Measurements from ENCODE around the gene DGKQ. TPM values are rescaled to one million over a fixed set of nuclear protein-coding genes. Genes with fewer than 3 reads are reported as not detected.
"Not testable (repeated sequence)": the region's sequence is repeated elsewhere in the genome, so short reads cannot be mapped to it uniquely, and the experiment has no call there.

Gene DGKQ
- total and polyA plus RNA-seq, 3 experiments from 2014 or later: 17.2 to 26.2 (median 19.6) TPM

DNA sequence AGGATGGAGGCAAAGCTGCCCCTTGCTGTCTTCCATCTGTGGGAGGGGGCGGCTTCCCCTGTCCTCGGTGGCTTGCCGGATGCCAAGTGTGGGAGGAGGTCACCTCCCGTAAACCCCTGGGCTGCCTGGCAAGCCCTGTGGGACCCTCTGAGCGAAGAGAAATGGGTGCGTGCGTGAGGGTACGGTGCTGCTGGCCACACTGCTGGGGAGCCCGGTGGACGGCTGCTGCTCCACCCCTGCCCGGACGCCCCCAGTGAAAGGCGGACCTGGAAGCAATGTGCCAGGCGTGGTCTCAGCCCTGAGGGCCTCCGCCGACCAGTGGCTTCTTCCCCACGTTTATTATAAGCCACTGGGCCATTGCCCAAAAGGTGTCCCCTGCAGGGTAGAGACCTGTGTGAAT is 8.9 kb upstream of the DGKQ start:
- no peak for DNase-seq
- H3K27ac Mint-ChIP-seq: no peak overlapping the region
- POLR2A ChIA-PET: no interaction called here

DNA sequence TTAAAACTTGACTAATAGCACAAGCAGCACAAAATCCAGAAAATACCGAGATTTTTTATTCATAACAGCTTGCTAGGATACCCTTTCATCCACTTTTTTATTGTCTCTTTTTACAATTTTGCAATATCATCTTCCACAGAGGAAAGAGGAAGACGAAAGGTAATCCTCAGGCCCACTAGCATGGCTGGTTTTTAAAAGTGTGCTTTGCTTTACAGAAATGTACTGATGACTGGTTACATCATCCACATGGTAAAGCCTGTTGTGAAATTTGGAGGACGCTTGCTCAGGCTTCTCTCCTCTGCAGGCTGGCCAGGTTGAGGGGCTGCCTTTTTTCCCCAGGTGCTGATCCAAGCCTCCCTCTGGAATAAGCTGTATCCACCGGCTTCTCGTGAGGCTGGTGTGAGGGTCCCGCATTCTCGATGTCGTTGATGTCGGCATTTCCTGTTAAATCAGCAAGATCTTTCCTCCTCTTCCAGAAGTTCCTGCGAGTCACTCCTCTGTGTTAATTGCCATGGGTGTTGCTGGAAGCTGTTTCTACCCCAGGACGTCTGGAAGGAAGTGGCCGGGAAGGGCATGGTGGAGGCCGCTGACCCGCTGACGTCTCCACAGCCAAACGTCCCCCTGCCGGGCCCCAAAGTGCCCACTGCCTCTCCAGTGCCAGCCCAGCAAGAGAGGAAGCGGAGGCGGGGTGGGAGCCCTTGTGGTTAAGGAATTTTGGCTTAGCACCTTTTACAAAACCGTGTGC is 5.8 kb upstream of the DGKQ start:
- ChIA-PET POLR2A (no interaction called here), CTCF (interaction anchor here (1.0 kb wide), 1 partner anchor 8 kb away, joined by 3 read pairs; no protein-coding TSS in a partner anchor)
- DNase-seq: no peak
- Histone ChIP-seq H3K36me3 (ENCODE audit: insufficient read depth, low read length) (no peaks in the 10 kb centered on the region), H3K9me3 (ENCODE audit: low read length) (no peaks in the 10 kb centered on the region), H3K27ac (ENCODE audit: low read depth, low read length) (no peak overlapping the region), H3K4me1 (ENCODE audit: insufficient read depth, low read length) (no peaks in the 10 kb centered on the region), H3K4me3 (ENCODE audit: low read length) (no peak overlapping the region), H3K27me3 (ENCODE audit: insufficient read depth, low read length, poor library complexity, severe bottlenecking) (no peaks in the 10 kb centered on the region)
- no peak overlapping the region for H3K27ac Mint-ChIP-seq
- H3K27me3 Mint-ChIP-seq: peaks cover 0 to 1% of the 10 kb centered on the region in 2 donors
- H3K4me1 Mint-ChIP-seq: peaks cover 0 to 4% (median 0%) of the 10 kb centered on the region in 3 donors
- no peaks in the 10 kb centered on the region for H3K9me3 Mint-ChIP-seq
- H3K36me3 Mint-ChIP-seq: no peaks in the 10 kb centered on the region
- H3K4me3 Mint-ChIP-seq: no peak overlapping the region

More for the DNA sequence above, 8.9 kb upstream of the DGKQ start:
- CTCF ChIA-PET: no interaction called here
- no peaks in the 10 kb centered on the region for H3K9me3 ChIP-seq (ENCODE audit: low read length)
- no peaks in the 10 kb centered on the region for H3K36me3 ChIP-seq (ENCODE audit: insufficient read depth, low read length)
- no peaks in the 10 kb centered on the region for H3K36me3 Mint-ChIP-seq
- no peak overlapping the region for H3K4me3 ChIP-seq (ENCODE audit: low read length)
- peaks cover 23% of the 10 kb centered on the region for H3K4me1 ChIP-seq (ENCODE audit: insufficient read depth, low read length)
- H3K27ac ChIP-seq (ENCODE audit: low read depth, low read length): no peak overlapping the region
- H3K4me3 Mint-ChIP-seq: no peak overlapping the region
- H3K4me1 Mint-ChIP-seq: peaks cover 14 to 25% (median 15%) of the 10 kb centered on the region in 3 donors
- no peaks in the 10 kb centered on the region for H3K9me3 Mint-ChIP-seq
- H3K27me3 ChIP-seq (ENCODE audit: insufficient read depth, low read length, poor library complexity, severe bottlenecking): no peaks in the 10 kb centered on the region
- H3K27me3 Mint-ChIP-seq: peaks cover 0 to 1% of the 10 kb centered on the region in 2 donors

DNA sequence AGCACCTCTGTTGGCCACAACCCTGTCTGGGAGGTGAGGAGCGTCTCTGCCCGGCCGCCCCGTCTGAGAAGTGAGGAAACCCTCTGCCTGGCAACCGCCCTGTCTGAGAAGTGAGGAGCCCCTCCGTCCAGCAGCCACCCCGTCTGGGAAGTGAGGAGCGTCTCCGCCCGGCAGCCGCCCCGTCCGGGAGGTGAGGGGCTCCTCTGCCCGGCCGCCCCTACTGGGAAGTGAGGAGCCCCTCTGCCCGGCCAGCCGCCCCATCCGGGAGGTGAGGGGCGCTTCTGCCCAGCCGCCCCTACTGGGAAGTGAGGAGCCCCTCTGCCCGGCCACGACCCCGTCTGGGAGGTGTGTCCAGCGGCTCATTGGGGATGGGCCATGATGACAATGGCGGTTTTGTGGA is 2.6 kb upstream of the DGKQ start:
- H3K4me1 ChIP-seq (ENCODE audit: insufficient read depth, low read length): peaks cover 16% of the 10 kb centered on the region
- H3K27ac Mint-ChIP-seq; H3K27me3 Mint-ChIP-seq; DNase-seq; CTCF ChIA-PET; H3K4me3 Mint-ChIP-seq; H3K36me3 Mint-ChIP-seq; H3K36me3 ChIP-seq (ENCODE audit: insufficient read depth, low read length); H3K4me3 ChIP-seq (ENCODE audit: low read length); H3K9me3 ChIP-seq (ENCODE audit: low read length); H3K27ac ChIP-seq (ENCODE audit: low read depth, low read length); H3K9me3 Mint-ChIP-seq; POLR2A ChIA-PET; H3K27me3 ChIP-seq (ENCODE audit: insufficient read depth, low read length, poor library complexity, severe bottlenecking): not testable (repeated sequence)
- peaks cover 4 to 13% (median 5%) of the 10 kb centered on the region in 3 donors for H3K4me1 Mint-ChIP-seq

DNA sequence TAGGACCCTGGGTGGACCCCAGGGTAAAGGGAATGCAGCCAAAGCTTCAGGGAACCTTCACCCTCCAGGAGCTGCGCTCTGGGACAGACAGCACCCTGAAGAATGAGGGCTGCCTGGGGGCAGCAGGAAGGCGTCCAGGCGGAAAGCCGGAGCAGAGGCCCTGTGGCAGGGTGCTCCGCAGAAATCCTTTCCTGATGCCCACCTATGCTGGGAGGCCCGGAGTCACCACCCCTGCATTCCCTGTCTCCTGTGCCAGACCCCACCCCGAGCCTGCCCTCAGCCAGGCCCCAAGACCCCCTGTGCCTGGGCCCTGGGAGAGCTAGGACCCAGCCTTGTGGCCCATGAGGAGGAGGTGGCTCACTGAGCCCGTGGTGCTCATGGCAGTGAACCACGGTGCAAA is 1.3 kb upstream of the DGKQ start:
- Histone ChIP-seq H3K27ac (ENCODE audit: low read depth, low read length) (no peak overlapping the region), H3K9me3 (ENCODE audit: low read length) (no peaks in the 10 kb centered on the region), H3K4me3 (ENCODE audit: low read length) (no peak overlapping the region), H3K36me3 (ENCODE audit: insufficient read depth, low read length) (no peaks in the 10 kb centered on the region), H3K4me1 (ENCODE audit: insufficient read depth, low read length) (peaks cover 30% of the 10 kb centered on the region), H3K27me3 (ENCODE audit: insufficient read depth, low read length, poor library complexity, severe bottlenecking) (no peaks in the 10 kb centered on the region)
- POLR2A ChIA-PET: interaction anchor here (1.5 kb wide), 1 partner anchor 11 kb away, joined by 4 read pairs; no protein-coding TSS in a partner anchor
- CTCF ChIA-PET: no interaction called here
- Mint-ChIP-seq H3K4me1 (peaks cover 16 to 26% (median 17%) of the 10 kb centered on the region in 3 donors), H3K4me3 (peak overlapping the region in 3 of 7 donors; percentile 35 to 63 (median 52)), H3K9me3 (no peaks in the 10 kb centered on the region), H3K36me3 (peaks cover 0 to 1% (median 0%) of the 10 kb centered on the region in 3 donors), H3K27me3 (no peaks in the 10 kb centered on the region), H3K27ac (no peak overlapping the region)
- DNase-seq: no peak

DNA sequence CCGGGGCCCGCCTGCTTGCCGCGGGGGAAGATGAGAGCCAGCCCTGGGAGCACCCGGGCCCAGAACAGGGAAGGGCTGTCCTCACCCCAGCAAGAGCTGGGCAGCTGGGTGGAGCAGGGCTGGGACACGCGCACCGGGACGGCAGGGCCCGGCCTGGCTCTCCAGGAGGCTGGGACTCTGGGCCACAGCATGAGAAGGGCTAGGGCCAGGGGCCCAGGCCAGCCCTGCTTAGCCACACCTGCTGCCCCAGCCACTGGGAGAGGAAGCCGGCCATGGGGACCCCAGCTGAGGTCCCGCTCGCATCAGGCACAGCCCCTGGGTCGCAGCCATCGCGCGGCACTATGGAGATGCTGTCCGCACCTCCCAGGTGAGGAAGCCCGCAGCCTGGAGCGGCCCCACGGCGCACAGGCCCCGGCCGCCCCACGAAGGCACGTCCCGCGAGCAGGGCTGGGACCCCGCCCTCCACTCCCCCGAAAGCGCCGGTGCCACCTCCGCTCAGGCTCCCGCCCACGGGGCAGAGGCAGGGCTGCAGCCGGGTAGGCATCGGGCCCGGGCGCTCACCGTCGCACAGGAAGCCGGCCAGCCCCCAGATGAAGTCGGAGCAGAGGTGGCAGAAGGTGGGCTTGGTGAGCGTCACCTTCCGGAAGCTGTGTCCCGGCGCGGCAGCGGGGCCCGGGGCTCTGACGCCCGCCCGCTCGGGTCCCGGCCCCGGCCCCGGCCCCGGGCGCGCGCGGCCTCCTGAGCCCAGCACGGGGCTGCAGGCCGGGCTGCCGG is 531 bp downstream of the DGKQ start:
- H3K4me1 Mint-ChIP-seq: peaks cover 16 to 27% (median 17%) of the 10 kb centered on the region in 3 donors
- Histone ChIP-seq H3K36me3 (ENCODE audit: insufficient read depth, low read length) (no peaks in the 10 kb centered on the region), H3K27ac (ENCODE audit: low read depth, low read length) (peak overlapping the region; percentile 57), H3K4me3 (ENCODE audit: low read length) (peak overlapping the region; percentile 61), H3K27me3 (ENCODE audit: insufficient read depth, low read length, poor library complexity, severe bottlenecking) (no peaks in the 10 kb centered on the region), H3K4me1 (ENCODE audit: insufficient read depth, low read length) (peaks cover 33% of the 10 kb centered on the region), H3K9me3 (ENCODE audit: low read length) (no peaks in the 10 kb centered on the region)
- H3K27me3 Mint-ChIP-seq: no peaks in the 10 kb centered on the region
- peaks cover 0 to 1% (median 0%) of the 10 kb centered on the region in 3 donors for H3K36me3 Mint-ChIP-seq
- ChIA-PET CTCF (interaction anchor here (3.7 kb wide), 1 partner anchor 14 kb away, joined by 11 read pairs; the partner anchor contains the start of gene IDUA), POLR2A (interaction anchor here (1.5 kb wide), 1 partner anchor 13 kb away, joined by 4 read pairs; no protein-coding TSS in a partner anchor)
- peak; percentile 55 to 82 (median 71) for DNase-seq
- peak overlapping the region in 3 of 8 donors; percentile 22 to 63 (median 61) for H3K27ac Mint-ChIP-seq
- H3K4me3 Mint-ChIP-seq: peak overlapping the region; percentile 38 to 82 (median 61)
- no peaks in the 10 kb centered on the region for H3K9me3 Mint-ChIP-seq

DNA sequence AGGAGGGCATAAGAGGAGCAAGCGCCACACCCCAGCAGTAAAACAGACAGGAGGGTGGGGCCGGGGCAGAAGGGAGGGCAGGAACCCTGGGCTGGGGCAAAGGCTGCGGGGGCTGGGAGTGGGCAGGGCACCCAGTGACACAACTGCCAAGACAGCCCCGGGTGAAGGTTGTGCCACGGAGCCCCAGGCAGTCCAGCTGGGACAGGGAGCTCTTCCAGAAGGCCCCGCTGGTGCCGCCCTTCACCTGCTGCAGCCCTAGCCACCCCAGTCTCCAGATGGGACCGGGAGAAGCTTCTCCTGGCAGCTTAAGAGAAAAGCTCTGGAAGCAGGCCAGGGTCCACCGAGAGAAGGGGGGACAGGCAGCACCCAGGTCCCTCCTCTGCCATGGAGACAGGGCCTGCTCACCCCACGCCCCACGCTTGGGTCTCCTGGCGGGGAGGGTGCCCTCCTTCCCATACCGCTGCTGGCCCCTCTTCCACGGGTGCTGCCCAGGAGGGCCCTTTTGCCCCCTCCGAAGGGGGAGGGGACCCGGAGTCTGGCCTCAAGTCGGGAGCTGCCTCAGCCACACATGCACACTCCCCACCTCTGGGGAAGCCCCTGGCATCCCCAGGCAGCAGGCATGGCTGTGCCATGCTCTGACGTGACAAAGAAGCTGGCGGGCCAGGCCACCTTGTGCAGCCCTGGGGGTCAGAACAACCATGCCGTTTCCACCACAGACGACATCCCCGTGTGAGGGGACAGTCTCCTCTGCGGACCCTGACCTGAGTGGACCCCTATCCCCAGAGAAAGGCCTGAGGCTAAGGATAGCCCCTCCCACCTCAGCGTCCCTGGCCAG is 1.5 kb downstream of the DGKQ start:
- Mint-ChIP-seq H3K27ac (peak overlapping the region in 7 of 8 donors; percentile 78 to 96 (median 95)), H3K36me3 (peaks cover 0 to 2% (median 0%) of the 10 kb centered on the region in 3 donors), H3K4me3 (peak overlapping the region; percentile 53 to 89 (median 82)), H3K4me1 (peaks cover 16 to 27% (median 17%) of the 10 kb centered on the region in 3 donors), H3K27me3 (no peaks in the 10 kb centered on the region), H3K9me3 (no peaks in the 10 kb centered on the region)
- DNase-seq: no peak
- H3K4me1 ChIP-seq (ENCODE audit: insufficient read depth, low read length): peaks cover 33% of the 10 kb centered on the region
- H3K27me3 ChIP-seq (ENCODE audit: insufficient read depth, low read length, poor library complexity, severe bottlenecking): no peaks in the 10 kb centered on the region
- ChIA-PET POLR2A (interaction anchor here (0.7 kb wide), 1 partner anchor 40 kb away, joined by 4 read pairs; the partner anchor contains the start of genes GAK and TMEM175), CTCF (interaction anchor here (3.7 kb wide), 1 partner anchor 15 kb away, joined by 11 read pairs; the partner anchor contains the start of gene IDUA)
- H3K27ac ChIP-seq (ENCODE audit: low read depth, low read length): peak overlapping the region; percentile 57
- peak overlapping the region; percentile 61 for H3K4me3 ChIP-seq (ENCODE audit: low read length)
- no peaks in the 10 kb centered on the region for H3K36me3 ChIP-seq (ENCODE audit: insufficient read depth, low read length)
- no peaks in the 10 kb centered on the region for H3K9me3 ChIP-seq (ENCODE audit: low read length)

DNA sequence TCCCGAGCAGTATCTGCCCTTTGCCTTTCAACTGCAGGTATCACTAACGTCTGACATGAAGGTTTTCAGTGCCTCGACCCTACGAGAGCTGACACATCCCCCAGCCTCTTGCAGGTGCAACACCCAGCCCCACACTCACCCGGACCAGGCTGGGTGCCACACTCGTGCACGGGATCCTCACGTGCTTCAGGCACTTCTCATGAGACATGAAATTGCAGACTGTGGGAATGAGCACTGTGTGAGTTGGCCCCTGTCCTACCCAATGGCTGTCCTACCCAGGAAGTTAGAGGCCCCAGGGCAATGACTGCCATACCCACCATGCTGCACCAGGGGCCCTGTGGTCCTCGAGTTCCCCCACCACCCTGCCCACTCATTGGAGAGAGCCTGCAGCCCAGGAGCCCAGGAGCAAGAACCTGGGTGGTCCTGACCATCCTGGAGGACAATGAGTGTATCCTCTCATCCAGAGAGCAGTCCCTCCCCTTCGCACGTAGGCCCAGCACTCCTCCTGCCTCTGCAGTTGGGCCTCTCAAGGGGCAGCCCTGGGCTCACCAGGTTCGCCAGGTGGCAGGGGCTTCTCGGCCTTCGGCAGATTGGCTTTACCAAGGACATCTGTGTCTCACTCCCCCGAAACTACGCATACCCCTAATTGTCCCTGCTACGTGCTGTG is 2.4 kb downstream of the DGKQ start:
- Mint-ChIP-seq H3K27ac (peak overlapping the region; percentile 84 to 96 (median 94)), H3K36me3 (peaks cover 0 to 5% (median 0%) of the 10 kb centered on the region in 3 donors), H3K27me3 (no peaks in the 10 kb centered on the region), H3K4me3 (peak overlapping the region; percentile 71 to 89 (median 82)), H3K4me1 (peaks cover 16 to 24% (median 17%) of the 10 kb centered on the region in 3 donors), H3K9me3 (no peaks in the 10 kb centered on the region)
- Histone ChIP-seq H3K36me3 (ENCODE audit: insufficient read depth, low read length) (no peaks in the 10 kb centered on the region), H3K9me3 (ENCODE audit: low read length) (no peaks in the 10 kb centered on the region), H3K4me3 (ENCODE audit: low read length) (no peak overlapping the region), H3K4me1 (ENCODE audit: insufficient read depth, low read length) (peaks cover 33% of the 10 kb centered on the region), H3K27me3 (ENCODE audit: insufficient read depth, low read length, poor library complexity, severe bottlenecking) (no peaks in the 10 kb centered on the region), H3K27ac (ENCODE audit: low read depth, low read length) (no peak overlapping the region)
- POLR2A ChIA-PET: interaction anchor here (0.7 to 0.9 kb wide), 2 partner anchors 39 kb away, joined by 3 to 4 read pairs; partner anchors contain the start of genes GAK and TMEM175
- CTCF ChIA-PET: interaction anchor here (3.7 kb wide), 1 partner anchor 16 kb away, joined by 11 read pairs; the partner anchor contains the start of gene IDUA
- DNase-seq: no peak
